GM18907 (cell line): ENCODE measurements around the gene PDLIM7.

Experiments used
- ATAC-seq: cut with Tn5 transposase; IDR thresholded peaks from one replicate; pipeline ENCODE4 v1.9.1; 2021; ENCODE audit warnings: mild to moderate bottlenecking, moderate library complexity; ENCODE audit not compliant: unreplicated experiment

Gene PDLIM7

GRCh38 chr5:177475563-177476427 is 21.6 kb downstream of the PDLIM7 start:
- ATAC-seq: no peak

GRCh38 chr5:177474846-177475562 is 22.4 kb downstream of the PDLIM7 start:
- ATAC-seq: no peak

GRCh38 chr5:177474002-177474476 is 23.4 kb downstream of the PDLIM7 start:
- ATAC-seq: no peak

GRCh38 chr5:177473443-177474001 is 23.9 kb downstream of the PDLIM7 start, which contains the start of gene DBN1:
TSS of gene DBN1 (minus strand) at chr5:177473634. CDS start at chr5:177473521, 113 bp downstream.
- ATAC-seq: no peak

- peak; percentile 43 for ATAC-seq
Measured at GRCh38 chr5:177472460-177473442, 24.7 kb downstream of the PDLIM7 start.

GRCh38 chr5:177471610-177472356 is 25.6 kb downstream of the PDLIM7 start:
- no peak for ATAC-seq

GRCh38 chr5:177470759-177471536 is 26.5 kb downstream of the PDLIM7 start:
- ATAC-seq: no peak

GRCh38 chr5:177469750-177470525 is 27.5 kb downstream of the PDLIM7 start:
- no peak for ATAC-seq

GRCh38 chr5:177468685-177469628 is 28.4 kb downstream of the PDLIM7 start:
- no peak for ATAC-seq

- no peak for ATAC-seq
Measured at GRCh38 chr5:177468329-177468684, 29.1 kb downstream of the PDLIM7 start.

GRCh38 chr5:177467436-177467835 is 30.0 kb downstream of the PDLIM7 start:
- ATAC-seq: no peak

- no peak for ATAC-seq
Measured at GRCh38 chr5:177466861-177467260, 30.5 kb downstream of the PDLIM7 start.

- no peak for ATAC-seq
Measured at GRCh38 chr5:177465044-177465443, 32.4 kb downstream of the PDLIM7 start.

GRCh38 chr5:177462021-177462670 is 35.3 kb downstream of the PDLIM7 start:
- ATAC-seq: no peak

GRCh38 chr5:177459819-177460628 is 37.4 kb downstream of the PDLIM7 start:
- ATAC-seq: no peak

GRCh38 chr5:177459357-177459756 is 38.0 kb downstream of the PDLIM7 start:
- ATAC-seq: no peak
